Stomach (tissue), 9 donors: Measurements from ENCODE around the gene PPID. TPM values are rescaled to one million over a fixed set of nuclear protein-coding genes. Genes with fewer than 3 reads are reported as not detected.
A peak's percentile ranks its signal among the peaks of the same experiment; 100 is the strongest.

ENCODE experiments used
- DNase-seq, 2 donors: peaks; one replicate each; pipeline versions ENCODE4 v3.0.0 to v3.0.0-alpha.2; 2013 to 2019
- H3K27ac ChIP-seq, 5 donors: fragments of 200-600 bp in 4 of 5; sonication (generic) in 4 of 5; one replicate each; pipeline ENCODE4 v1.5.1; 2013 to 2019; ENCODE audit warnings: mild to moderate bottlenecking in 1 of 5, moderate library complexity in 1 of 5
- H3K27me3 ChIP-seq, 3 donors: fragments of 200-600 bp; sonication (generic); one replicate each; pipeline ENCODE4 v1.5.1; 2017 to 2019; ENCODE audit warnings: mixed run types in 1 of 3
- H3K36me3 ChIP-seq, 4 donors: fragments of 200-600 bp; sonication (generic); 1 replicate in 3 of 4; 2 replicates in 1 of 4; pipeline ENCODE4 v1.5.1; 2016 to 2019
- H3K4me1 ChIP-seq, 4 donors: fragments of 200-600 bp; sonication (generic); one replicate each; pipeline ENCODE4 v1.5.1; 2016 to 2019
- H3K4me3 ChIP-seq, 4 donors: fragments of 200-600 bp; sonication (generic) in 3 of 4; one replicate each; pipeline ENCODE4 v1.5.1; 2016 to 2019; ENCODE audit warnings: mild to moderate bottlenecking in 1 of 4
- H3K9me3 ChIP-seq, 4 donors: fragments of 200-600 bp; sonication (generic); one replicate each; pipeline ENCODE4 v1.5.1; 2016 to 2019
- CTCF ChIP-seq, 7 experiments: fragments of 450-650 bp in 4 of 7; fragments of 200-600 bp in 3 of 7; sonication (generic) in 3 of 7; IDR thresholded peaks; one replicate each; pipeline ENCODE4 v1.5.1; 2016 to 2019; ENCODE audit warnings: antibody characterized with exemption in 7 of 7, control low read depth in 2 of 7, mild to moderate bottlenecking in 1 of 7
- EP300 ChIP-seq: sonication (generic); formaldehyde crosslinking; IDR thresholded peaks from one replicate; pipeline ENCODE4 v1.6.1; 2017; ENCODE audit warnings: antibody characterized with exemption
- POLR2A ChIP-seq, 4 donors: fragments of 450-650 bp; IDR thresholded peaks; one replicate each; pipeline ENCODE4 v1.6.1; 2016; ENCODE audit warnings: antibody characterized with exemption in 4 of 4, control low read depth in 2 of 4, mild to moderate bottlenecking in 1 of 4, moderate library complexity in 1 of 4
- POLR2AphosphoS5 ChIP-seq, 3 donors: sonication (generic); formaldehyde crosslinking; IDR thresholded peaks; one replicate each; pipeline ENCODE4 v1.6.1; 2016; ENCODE audit warnings: antibody characterized with exemption in 3 of 3
- WGBS, 5 donors: extraction: QIAGEN DNeasy Blood & Tissue Kit in 3 of 5; methylation state at CpG; one replicate each; pipeline versions ENCODE4 v1.1.5 to v1.1.7; 2013 to 2018; 5-methylcytosine and 5-hydroxymethylcytosine counted together
- intact Hi-C: fragments of 100-400 bp; cut with DNase I; formaldehyde crosslinking; loops from one replicate; pipeline ENCODE4 v1.15.1; 2023; ENCODE audit warnings: low total_unique reads
- polyA plus RNA-seq, 3 donors: library from polyadenylated mRNA; stranded (reverse); fragments of 200-250 nt; gene quantifications; one replicate each; pipeline ENCODE4 v1.2.3, GENCODE V29; 2013
- total RNA-seq, 5 donors: library from RNA; depleted of rRNA; stranded (reverse); fragments of >200 nt; gene quantifications; one replicate each; pipeline versions ENCODE4 v1.1.0 to v1.2.3, GENCODE V29; 2014 to 2016
- donor health status: healthy with polysubstance abuse.
- donor health status: Bipolar disorder and iron deficiency.
- donor health status: healthy.

The PPID gene
- total and polyA plus RNA-seq, 8 donors: 1.2 to 98.5 (median 16.0) TPM

GRCh38 chr4:158688813-158689212, 34.4 kb downstream of the PPID start:
- H3K36me3 ChIP-seq: peaks cover 3 to 81% (median 55%) of the 10 kb centered on the region in 4 donors
- 73 to 84% (median 80%) methylated on average over 1 of the region's 1 CpG for WGBS, 5 donors
- intact Hi-C loops: no loop called here

GRCh38 chr4:158682066-158682465, 41.1 kb downstream of the PPID start:
- intact Hi-C loops: no loop called here
- Histone ChIP-seq H3K9me3 (no peaks in the 10 kb centered on the region), H3K4me1 (peaks cover 0 to 4% (median 0%) of the 10 kb centered on the region in 4 donors), H3K27me3 (no peaks in the 10 kb centered on the region), H3K36me3 (peaks cover 3 to 51% (median 46%) of the 10 kb centered on the region in 4 donors), H3K4me3 (no peak overlapping the region), H3K27ac (no peak overlapping the region)
- TF ChIP-seq POLR2A (IDR thresholded peaks at IDR 0.05) (no peak), POLR2AphosphoS5 (IDR thresholded peaks at IDR 0.05) (no peak), EP300 (no peak), CTCF (IDR thresholded peaks at IDR 0.05) (no peak)
- DNase-seq: peak in 1 of 2 donors; percentile 16
- WGBS, 5 donors: 53 to 82% (median 73%) methylated on average over 2 of the region's 2 CpGs

More at GRCh38 chr4:158688813-158689212, 34.4 kb downstream of the PPID start:
- H3K9me3 ChIP-seq: no peaks in the 10 kb centered on the region
- no peak overlapping the region for H3K27ac ChIP-seq
- H3K4me3 ChIP-seq: no peak overlapping the region
- H3K4me1 ChIP-seq: no peaks in the 10 kb centered on the region
- no peak for TF ChIP-seq EP300
- no peak for TF ChIP-seq POLR2A (IDR thresholded peaks at IDR 0.05)
- H3K27me3 ChIP-seq: no peaks in the 10 kb centered on the region
- no peak for DNase-seq

- peak in 1 of 2 donors; percentile 27 for DNase-seq
- Histone ChIP-seq H3K27ac (no peak overlapping the region), H3K4me1 (peaks cover 0 to 4% (median 0%) of the 10 kb centered on the region in 4 donors), H3K36me3 (peaks cover 3 to 50% (median 43%) of the 10 kb centered on the region in 4 donors), H3K9me3 (no peaks in the 10 kb centered on the region), H3K27me3 (no peaks in the 10 kb centered on the region), H3K4me3 (no peak overlapping the region)
- intact Hi-C loops: no loop called here
- TF ChIP-seq EP300: no peak
- TF ChIP-seq POLR2AphosphoS5 (IDR thresholded peaks at IDR 0.05): no peak
- no peak for TF ChIP-seq CTCF (IDR thresholded peaks at IDR 0.05)
- no peak for TF ChIP-seq POLR2A (IDR thresholded peaks at IDR 0.05)
- 36 to 57% (median 48%) methylated on average over 1 of the region's 1 CpG for WGBS, 5 donors
Observed at GRCh38 chr4:158681629-158682028, 41.6 kb downstream of the PPID start.

- Histone ChIP-seq H3K4me3 (no peak overlapping the region), H3K4me1 (peaks cover 0 to 11% (median 5%) of the 10 kb centered on the region in 4 donors), H3K9me3 (no peaks in the 10 kb centered on the region), H3K36me3 (peaks cover 0 to 23% (median 19%) of the 10 kb centered on the region in 4 donors), H3K27me3 (no peaks in the 10 kb centered on the region), H3K27ac (no peak overlapping the region)
- intact Hi-C loops: no loop called here
- DNase-seq: no peak
- WGBS, 5 donors: 89 to 99% (median 95%) methylated on average over 2 of the region's 2 CpGs
- TF ChIP-seq CTCF (IDR thresholded peaks at IDR 0.05): no peak
- no peak for TF ChIP-seq POLR2AphosphoS5 (IDR thresholded peaks at IDR 0.05)
- TF ChIP-seq POLR2A (IDR thresholded peaks at IDR 0.05): no peak
- TF ChIP-seq EP300: no peak
Observed at GRCh38 chr4:158678767-158679166, 44.4 kb downstream of the PPID start.

GRCh38 chr4:158676076-158676475, 47.1 kb downstream of the PPID start:
- peaks cover 0 to 6% (median 0%) of the 10 kb centered on the region in 4 donors for H3K36me3 ChIP-seq
- DNase-seq: no peak
- peaks cover 6 to 20% (median 20%) of the 10 kb centered on the region in 4 donors for H3K4me1 ChIP-seq
- H3K27ac ChIP-seq: no peak overlapping the region
- 76 to 90% (median 84%) methylated on average over 5 of the region's 5 CpGs for WGBS, 5 donors
- intact Hi-C loops: no loop called here
- no peaks in the 10 kb centered on the region for H3K27me3 ChIP-seq
- TF ChIP-seq EP300: no peak
- TF ChIP-seq POLR2AphosphoS5 (IDR thresholded peaks at IDR 0.05): no peak
- TF ChIP-seq POLR2A (IDR thresholded peaks at IDR 0.05): no peak
- TF ChIP-seq CTCF (IDR thresholded peaks at IDR 0.05): no peak
- H3K9me3 ChIP-seq: no peaks in the 10 kb centered on the region
- no peak overlapping the region for H3K4me3 ChIP-seq
